ENCODE data around the gene OR51B5. TPM values are rescaled to one million over a fixed set of nuclear protein-coding genes. Genes with fewer than 3 reads are reported as not detected.
"Not testable (repeated sequence)": the region's sequence is repeated elsewhere in the genome, so short reads cannot be mapped to it uniquely, and the experiment has no call there.

Gene OR51B5
- total RNA-seq, 1 donor from 2014 or later, result not detected

DNA sequence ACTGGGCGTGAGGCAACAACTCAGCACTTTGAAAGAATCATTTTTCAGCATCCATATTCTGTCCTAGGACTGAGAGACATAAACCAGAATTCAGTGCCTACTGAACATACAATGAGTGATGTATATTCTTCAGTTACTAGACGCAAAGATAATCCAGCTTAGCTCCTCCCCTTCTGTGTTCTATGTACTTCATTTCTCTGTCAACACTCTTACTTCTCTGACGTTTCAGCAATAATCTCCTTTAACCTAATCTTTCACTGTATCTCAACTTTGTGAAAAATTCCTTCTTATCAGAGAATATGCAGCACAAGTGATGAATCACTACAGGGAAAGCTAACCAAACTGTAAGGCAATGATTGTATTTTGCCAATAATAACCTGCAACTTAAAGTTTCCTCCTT is 2.5 kb upstream of the OR51B5 start:
- no peak overlapping the region for H3K4me3 ChIP-seq
- DNase-seq, result no peak
- H3K9me3 ChIP-seq, result no peaks in the 10 kb centered on the region
- intact Hi-C loops (cut with DNase I), result no loop called here
- TF ChIP-seq, protein P1, sequence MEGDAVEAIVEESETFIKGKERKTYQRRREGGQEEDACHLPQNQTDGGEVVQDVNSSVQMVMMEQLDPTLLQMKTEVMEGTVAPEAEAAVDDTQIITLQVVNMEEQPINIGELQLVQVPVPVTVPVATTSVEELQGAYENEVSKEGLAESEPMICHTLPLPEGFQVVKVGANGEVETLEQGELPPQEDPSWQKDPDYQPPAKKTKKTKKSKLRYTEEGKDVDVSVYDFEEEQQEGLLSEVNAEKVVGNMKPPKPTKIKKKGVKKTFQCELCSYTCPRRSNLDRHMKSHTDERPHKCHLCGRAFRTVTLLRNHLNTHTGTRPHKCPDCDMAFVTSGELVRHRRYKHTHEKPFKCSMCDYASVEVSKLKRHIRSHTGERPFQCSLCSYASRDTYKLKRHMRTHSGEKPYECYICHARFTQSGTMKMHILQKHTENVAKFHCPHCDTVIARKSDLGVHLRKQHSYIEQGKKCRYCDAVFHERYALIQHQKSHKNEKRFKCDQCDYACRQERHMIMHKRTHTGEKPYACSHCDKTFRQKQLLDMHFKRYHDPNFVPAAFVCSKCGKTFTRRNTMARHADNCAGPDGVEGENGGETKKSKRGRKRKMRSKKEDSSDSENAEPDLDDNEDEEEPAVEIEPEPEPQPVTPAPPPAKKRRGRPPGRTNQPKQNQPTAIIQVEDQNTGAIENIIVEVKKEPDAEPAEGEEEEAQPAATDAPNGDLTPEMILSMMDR (IDR thresholded peaks at IDR 0.05), result no peak
- no peaks in the 10 kb centered on the region for H3K36me3 ChIP-seq
- H3K27ac ChIP-seq, result no peak overlapping the region
- H3K4me1 ChIP-seq, result no peaks in the 10 kb centered on the region
- no peak for ATAC-seq
- H3K27me3 ChIP-seq, result no peaks in the 10 kb centered on the region

DNA sequence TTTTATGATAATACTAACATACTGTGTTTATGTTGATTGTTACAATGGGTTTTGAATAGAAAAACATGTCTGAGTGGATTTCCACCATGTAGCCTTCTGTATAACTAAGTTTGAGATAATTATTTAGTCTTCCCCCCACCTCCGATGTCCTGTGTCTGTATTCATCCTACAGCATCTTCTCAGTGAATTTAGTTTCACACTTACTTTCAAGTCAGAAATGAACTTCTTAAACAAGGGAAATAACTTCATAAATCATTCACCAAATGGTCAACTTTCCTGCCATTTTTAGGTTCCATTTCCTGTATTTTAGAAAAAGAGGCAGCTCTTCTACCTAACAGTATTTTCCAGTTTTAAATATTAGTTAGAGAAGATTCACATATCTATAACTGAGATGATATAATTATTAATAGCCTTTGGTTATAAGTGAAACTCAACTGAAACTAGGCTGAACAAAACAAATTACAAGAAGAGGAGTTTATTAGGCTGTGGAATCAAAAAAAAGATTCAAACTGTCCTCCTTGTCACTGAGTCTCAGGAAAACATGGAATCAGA is 3.5 kb downstream of the OR51B5 start:
- DNase-seq (no peak), ATAC-seq (no peak)
- Histone ChIP-seq H3K9me3 (no peaks in the 10 kb centered on the region), H3K27ac (no peak overlapping the region), H3K36me3 (no peaks in the 10 kb centered on the region), H3K27me3 (no peaks in the 10 kb centered on the region), H3K4me1 (no peaks in the 10 kb centered on the region), H3K4me3 (no peak overlapping the region)
- TF ChIP-seq, protein P1 (IDR thresholded peaks at IDR 0.05), result no peak
- intact Hi-C loops (cut with DNase I), result no loop called here

DNA sequence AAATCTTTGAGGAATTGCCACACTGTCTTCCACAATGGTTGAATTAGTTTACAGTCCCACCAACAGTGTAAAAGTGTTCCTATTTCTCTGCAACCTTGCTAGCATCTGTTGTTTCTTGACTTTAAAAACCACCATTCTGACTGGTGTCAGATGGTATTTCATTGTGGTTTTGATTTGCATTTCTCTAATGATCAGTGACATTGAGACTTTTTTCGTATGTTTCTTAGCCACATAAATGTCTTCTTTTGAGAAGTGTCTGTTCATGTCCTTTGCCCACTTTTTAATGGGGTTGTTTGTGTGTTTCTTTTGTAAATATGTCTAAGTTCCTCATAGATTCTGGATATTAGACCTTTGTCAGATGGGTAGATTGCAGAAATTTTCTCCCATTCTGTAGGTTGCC is 6.1 kb downstream of the OR51B5 start:
- H3K27me3 ChIP-seq; intact Hi-C loops (cut with DNase I); ATAC-seq; H3K36me3 ChIP-seq; DNase-seq; H3K4me1 ChIP-seq; H3K9me3 ChIP-seq; H3K27ac ChIP-seq; H3K4me3 ChIP-seq: not testable (repeated sequence)

DNA sequence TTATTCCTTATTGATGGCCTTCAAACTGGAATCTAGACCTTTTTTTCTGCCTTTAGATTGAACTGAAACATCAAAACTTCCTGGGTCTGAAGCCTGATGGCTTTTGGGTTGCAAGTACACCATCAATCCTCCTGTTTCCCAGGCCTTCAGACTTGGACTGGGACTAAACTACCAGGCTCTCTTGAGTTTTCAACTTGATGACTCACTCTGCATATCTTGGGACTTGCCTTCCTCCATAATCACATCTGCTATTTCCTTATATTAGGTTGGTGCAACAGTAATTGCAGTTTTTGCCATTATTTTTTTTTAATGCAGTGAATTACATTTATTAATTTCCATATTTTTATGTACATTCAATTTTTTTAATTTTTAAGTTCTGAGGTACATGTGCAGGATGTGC is 7.0 kb downstream of the OR51B5 start:
- Histone ChIP-seq H3K36me3 (no peaks in the 10 kb centered on the region), H3K27me3 (no peaks in the 10 kb centered on the region), H3K4me3 (no peak overlapping the region), H3K9me3 (no peaks in the 10 kb centered on the region), H3K4me1 (no peaks in the 10 kb centered on the region), H3K27ac (no peak overlapping the region)
- intact Hi-C loops (cut with DNase I), result no loop called here
- ATAC-seq, result no peak
- no peak for DNase-seq
- TF ChIP-seq, protein P1 (IDR thresholded peaks at IDR 0.05), result no peak

DNA sequence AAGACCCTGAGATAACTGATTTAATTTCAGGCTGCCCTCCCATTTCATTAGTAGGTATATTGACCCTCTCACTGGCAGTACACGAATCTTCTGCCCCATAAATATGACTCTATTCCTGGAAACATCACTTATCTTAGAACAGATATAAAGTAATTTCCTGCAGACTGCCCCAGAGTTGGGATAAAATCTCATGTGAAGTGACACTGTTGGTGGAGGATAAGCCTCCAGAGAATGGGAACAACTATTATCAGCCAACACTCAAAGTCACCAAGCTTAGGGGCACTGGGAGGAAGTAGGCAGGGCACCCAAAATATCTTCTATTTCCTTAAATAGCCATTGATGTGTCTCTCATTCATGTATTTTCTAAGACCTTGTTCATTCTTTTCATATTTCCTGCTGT is 8.2 kb downstream of the OR51B5 start:
- intact Hi-C loops (cut with DNase I), result no loop called here
- no peaks in the 10 kb centered on the region for H3K9me3 ChIP-seq
- TF ChIP-seq, protein P1 (IDR thresholded peaks at IDR 0.05), result no peak
- H3K36me3 ChIP-seq, result no peaks in the 10 kb centered on the region
- no peak for DNase-seq
- no peak overlapping the region for H3K4me3 ChIP-seq
- H3K27ac ChIP-seq, result no peak overlapping the region
- no peaks in the 10 kb centered on the region for H3K4me1 ChIP-seq
- no peaks in the 10 kb centered on the region for H3K27me3 ChIP-seq
- no peak for ATAC-seq

DNA sequence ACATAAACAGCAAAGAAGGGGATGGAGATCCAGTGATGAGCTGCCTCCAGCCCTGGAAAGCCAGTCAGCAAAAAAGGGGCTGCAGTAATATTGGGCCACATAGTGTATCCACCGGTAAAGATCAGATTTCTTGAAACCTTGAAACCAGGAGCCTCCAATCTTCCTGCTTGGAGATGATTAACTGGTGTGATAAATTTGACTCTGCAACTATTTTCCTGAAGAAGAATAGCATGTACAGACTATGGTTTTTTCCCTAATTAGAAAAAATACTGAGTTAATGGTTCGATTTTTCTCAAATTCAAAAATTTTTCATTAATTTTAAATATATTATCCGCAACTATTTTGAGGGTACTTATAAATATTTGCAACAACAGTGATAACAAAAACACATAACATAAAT is 19.1 kb downstream of the OR51B5 start, which contains the start of gene OR51B2:
Gene OR51B2 (minus strand): TSS at position 101 of the 400 bp plus-strand sequence. CDS start 0 bp downstream, at position 101.
- intact Hi-C loops (cut with DNase I), result no loop called here
- Histone ChIP-seq H3K36me3 (no peaks in the 10 kb centered on the region), H3K9me3 (no peaks in the 10 kb centered on the region), H3K27ac (no peak within 1 kb of the TSS), H3K4me1 (no peaks in the 10 kb centered on the region), H3K27me3 (no peaks in the 10 kb centered on the region), H3K4me3 (no peak within 1 kb of the TSS)
- DNase-seq (no peak), ATAC-seq (no peak)
- TF ChIP-seq, protein P1 (IDR thresholded peaks at IDR 0.05), result no peak

Measured in upper lobe of right lung (tissue), 1 donor.